GM18508 (cell line): ENCODE results near the gene NDUFAF8.

ENCODE experiments used
- ATAC-seq: cut with Tn5 transposase; IDR thresholded peaks from one replicate; pipeline ENCODE4 v1.9.1; 2021; ENCODE audit warnings: moderate number of reproducible peaks; ENCODE audit not compliant: insufficient read depth, unreplicated experiment

NDUFAF8 gene

GRCh38 chr17:81237591-81238489, 1.3 kb upstream of the NDUFAF8 start:
- ATAC-seq, result no peak

GRCh38 chr17:81238490-81238814, 666 bp upstream of the NDUFAF8 start:
- ATAC-seq, result no peak

GRCh38 chr17:81239714-81240555, 817 bp downstream of the NDUFAF8 start:
- ATAC-seq, result no peak

GRCh38 chr17:81240761-81241160, 1.6 kb downstream of the NDUFAF8 start:
- ATAC-seq, result no peak

GRCh38 chr17:81241203-81241602, 2.1 kb downstream of the NDUFAF8 start:
- ATAC-seq, result no peak

GRCh38 chr17:81241648-81242420, 2.7 kb downstream of the NDUFAF8 start:
- no peak for ATAC-seq

- no peak for ATAC-seq
Measured at GRCh38 chr17:81242421-81243332, 3.6 kb downstream of the NDUFAF8 start.

GRCh38 chr17:81243333-81243664, 4.2 kb downstream of the NDUFAF8 start:
- no peak for ATAC-seq

- no peak for ATAC-seq
Measured at GRCh38 chr17:81244358-81245023, 5.4 kb downstream of the NDUFAF8 start.

- no peak for ATAC-seq
Measured at GRCh38 chr17:81245024-81245664, 6.0 kb downstream of the NDUFAF8 start.

- ATAC-seq, result no peak
Measured at GRCh38 chr17:81245665-81246342, 6.7 kb downstream of the NDUFAF8 start.

- ATAC-seq, result no peak
Measured at GRCh38 chr17:81246343-81246670, 7.2 kb downstream of the NDUFAF8 start.

- ATAC-seq, result no peak
Measured at GRCh38 chr17:81246679-81247338, 7.7 kb downstream of the NDUFAF8 start.

- ATAC-seq, result no peak
Measured at GRCh38 chr17:81247339-81247990, 8.3 kb downstream of the NDUFAF8 start.

GRCh38 chr17:81248649-81249048, 9.5 kb downstream of the NDUFAF8 start:
- ATAC-seq, result no peak

- ATAC-seq, result no peak
Measured at GRCh38 chr17:81249223-81250040, 10.3 kb downstream of the NDUFAF8 start.
